ENCODE measurements around the gene GPR101. TPM values are rescaled to one million over a fixed set of nuclear protein-coding genes. Genes with fewer than 3 reads are reported as not detected.

The GPR101 gene
- total RNA-seq (2014; rRNA removed; shearing (Covaris generic)) (not detected in 2 replicates), polyA plus RNA-seq (2016; fragmentation: Nextera tagmentation; extraction: Ambion mirVana) (not detected in 2 replicates)

- DNase-seq: peak; percentile 13
- H3K27me3 ChIP-seq (replicated peaks; ENCODE audit: insufficient read depth): peaks cover 23% of the 10 kb centered on the region
- WGBS, 2 experiments (ENCODE audit: low coverage in 1 of 2, low lambda C conversion rate in 2 of 2, missing lambda C conversion rate in 2 of 2): 5 to 6% methylated on average over 13 to 24 of the region's 68 CpGs
- H3K9me2 ChIP-seq (ENCODE audit: insufficient read depth): no peaks in the 10 kb centered on the region
- H3F3A ChIP-seq (ENCODE audit: insufficient read depth): no peaks in the 10 kb centered on the region
- no peaks in the 10 kb centered on the region for H3K4me1 ChIP-seq (ENCODE audit: insufficient read depth)
- H3K4me3 ChIP-seq: no peak within 1 kb of the TSS
- H2AFZ ChIP-seq: no peak within 1 kb of the TSS
- H3K27ac ChIP-seq: no peak within 1 kb of the TSS
- H3K36me3 ChIP-seq (ENCODE audit: low read depth): no peaks in the 10 kb centered on the region
- in situ Hi-C loops (cut with MboI): no loop called here
- no peak within 1 kb of the TSS for H3K9ac ChIP-seq
- H3K79me2 ChIP-seq (ENCODE audit: insufficient read depth): no peaks in the 10 kb centered on the region
- no peaks in the 10 kb centered on the region for H3K9me3 ChIP-seq (ENCODE audit: low read depth)
- no peaks in the 10 kb centered on the region for H4K20me1 ChIP-seq (ENCODE audit: insufficient read depth)
- no peak within 1 kb of the TSS for H3K4me2 ChIP-seq (ENCODE audit: unreplicated experiment)
- 0 out of 2 replicates have a peak, but pooled peaks have one; percentile 40 for TF ChIP-seq EZH2phosphoT487 (IDR thresholded peaks at IDR 0.05; ENCODE audit: insufficient read depth, low read depth)
- no peak for TF ChIP-seq EZH2 (IDR thresholded peaks at IDR 0.05; ENCODE audit: insufficient read depth, poor library complexity, severe bottlenecking)
Observed at GRCh38 chrX:137033774-137034507, at the start of gene GPR101. TSS of gene GPR101 (minus strand) at chrX:137033995. CDS start at chrX:137031674, 2,321 bp downstream.

- Histone ChIP-seq H3K79me2 (ENCODE audit: insufficient read depth) (no peaks in the 10 kb centered on the region), H3K9me3 (ENCODE audit: low read depth) (no peaks in the 10 kb centered on the region), H3K4me2 (ENCODE audit: unreplicated experiment) (no peak overlapping the region), H3K4me3 (no peak overlapping the region), H4K20me1 (ENCODE audit: insufficient read depth) (no peaks in the 10 kb centered on the region), H3K27me3 (replicated peaks; ENCODE audit: insufficient read depth) (no peaks in the 10 kb centered on the region), H3K9ac (no peak overlapping the region), H3K4me1 (ENCODE audit: insufficient read depth) (no peaks in the 10 kb centered on the region), H3K27ac (no peak overlapping the region), H3F3A (ENCODE audit: insufficient read depth) (no peaks in the 10 kb centered on the region), H3K36me3 (ENCODE audit: low read depth) (no peaks in the 10 kb centered on the region), H2AFZ (no peak overlapping the region), H3K9me2 (ENCODE audit: insufficient read depth) (no peaks in the 10 kb centered on the region)
- in situ Hi-C loops (cut with MboI): no loop called here
- DNase-seq: no peak
- no peak for TF ChIP-seq EZH2 (IDR thresholded peaks at IDR 0.05; ENCODE audit: insufficient read depth, poor library complexity, severe bottlenecking)
- TF ChIP-seq EZH2phosphoT487 (IDR thresholded peaks at IDR 0.05; ENCODE audit: insufficient read depth, low read depth): no peak
- WGBS, 2 experiments (ENCODE audit: low coverage in 1 of 2, low lambda C conversion rate in 2 of 2, missing lambda C conversion rate in 2 of 2): 30 to 38% methylated on average over 2 of the region's 2 CpGs
Observed at GRCh38 chrX:137081239-137081638, 47.4 kb upstream of the GPR101 start.

- Histone ChIP-seq H3K9ac (no peak overlapping the region), H4K20me1 (ENCODE audit: insufficient read depth) (no peaks in the 10 kb centered on the region), H2AFZ (no peak overlapping the region), H3K36me3 (ENCODE audit: low read depth) (no peaks in the 10 kb centered on the region), H3K79me2 (ENCODE audit: insufficient read depth) (no peaks in the 10 kb centered on the region), H3K9me3 (ENCODE audit: low read depth) (no peaks in the 10 kb centered on the region), H3K9me2 (ENCODE audit: insufficient read depth) (no peaks in the 10 kb centered on the region), H3K4me2 (ENCODE audit: unreplicated experiment) (no peak overlapping the region), H3K27ac (no peak overlapping the region), H3K27me3 (replicated peaks; ENCODE audit: insufficient read depth) (no peaks in the 10 kb centered on the region), H3K4me3 (no peak overlapping the region), H3F3A (ENCODE audit: insufficient read depth) (no peaks in the 10 kb centered on the region), H3K4me1 (ENCODE audit: insufficient read depth) (no peaks in the 10 kb centered on the region)
- WGBS, 2 experiments (ENCODE audit: low coverage in 1 of 2, low lambda C conversion rate in 2 of 2, missing lambda C conversion rate in 2 of 2): 0% methylated on average over 1 of the region's 1 CpG
- no peak for DNase-seq
- in situ Hi-C loops (cut with MboI): no loop called here
- TF ChIP-seq EZH2 (IDR thresholded peaks at IDR 0.05; ENCODE audit: insufficient read depth, poor library complexity, severe bottlenecking): no peak
- TF ChIP-seq EZH2phosphoT487 (IDR thresholded peaks at IDR 0.05; ENCODE audit: insufficient read depth, low read depth): no peak
Observed at GRCh38 chrX:137072396-137072795, 38.6 kb upstream of the GPR101 start.

- in situ Hi-C loops (cut with MboI): no loop called here
- H3K27ac ChIP-seq: no peak overlapping the region
- 0% methylated on average over 2 of the region's 2 CpGs for WGBS, 2 experiments (ENCODE audit: low coverage in 1 of 2, low lambda C conversion rate in 2 of 2, missing lambda C conversion rate in 2 of 2)
- H3K9me2 ChIP-seq (ENCODE audit: insufficient read depth): no peaks in the 10 kb centered on the region
- H3K27me3 ChIP-seq (replicated peaks; ENCODE audit: insufficient read depth): no peaks in the 10 kb centered on the region
- H3F3A ChIP-seq (ENCODE audit: insufficient read depth): no peaks in the 10 kb centered on the region
- TF ChIP-seq EZH2phosphoT487 (IDR thresholded peaks at IDR 0.05; ENCODE audit: insufficient read depth, low read depth) (no peak), EZH2 (IDR thresholded peaks at IDR 0.05; ENCODE audit: insufficient read depth, poor library complexity, severe bottlenecking) (no peak)
- H2AFZ ChIP-seq: no peak overlapping the region
- no peak for DNase-seq
- H3K4me2 ChIP-seq (ENCODE audit: unreplicated experiment): no peak overlapping the region
- no peaks in the 10 kb centered on the region for H3K36me3 ChIP-seq (ENCODE audit: low read depth)
- H3K4me1 ChIP-seq (ENCODE audit: insufficient read depth): no peaks in the 10 kb centered on the region
- no peak overlapping the region for H3K9ac ChIP-seq
- H3K79me2 ChIP-seq (ENCODE audit: insufficient read depth): no peaks in the 10 kb centered on the region
- no peaks in the 10 kb centered on the region for H4K20me1 ChIP-seq (ENCODE audit: insufficient read depth)
- H3K4me3 ChIP-seq: no peak overlapping the region
- H3K9me3 ChIP-seq (ENCODE audit: low read depth): no peaks in the 10 kb centered on the region
Observed at GRCh38 chrX:137071596-137071995, 37.8 kb upstream of the GPR101 start.

Measured in GM23248 (cell line).